ENCODE measurements around the gene CYP4F2.
"Not testable (repeated sequence)": the region's sequence is repeated elsewhere in the genome, so short reads cannot be mapped to it uniquely, and the experiment has no call there.

DNA sequence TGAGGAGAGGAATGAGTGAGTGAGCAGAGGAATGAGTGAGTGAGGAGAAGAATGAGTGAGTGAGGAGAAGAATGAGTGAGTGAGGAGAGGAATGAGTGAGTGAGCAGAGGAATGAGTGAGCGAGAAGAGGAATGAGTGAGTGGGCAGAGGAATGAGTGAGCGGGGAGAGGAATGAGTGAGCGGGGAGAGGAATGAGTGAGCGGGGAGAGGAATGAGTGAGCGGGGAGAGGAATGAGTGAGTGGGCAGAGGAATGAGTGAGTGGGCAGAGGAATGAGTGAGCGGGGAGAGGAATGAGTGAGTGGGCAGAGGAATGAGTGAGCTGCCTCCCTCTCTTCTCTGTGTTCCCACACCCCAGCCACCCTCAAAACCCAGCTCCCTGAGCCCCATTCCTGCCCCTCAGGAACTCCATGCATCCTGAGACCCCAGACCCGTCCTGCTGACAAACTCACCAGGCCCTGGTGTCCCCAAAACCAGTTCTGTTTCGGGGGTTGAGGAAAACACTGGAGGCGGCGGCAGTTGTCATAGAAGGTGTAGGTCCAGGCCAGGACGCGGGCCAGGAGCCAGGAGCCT lies 36.0 kb upstream of the CYP4F2 start:
- TF ChIP-seq CTCF (IDR thresholded peaks at IDR 0.05); RFX5 (IDR thresholded peaks at IDR 0.05; ENCODE audit: low read length); SMC3 (IDR thresholded peaks at IDR 0.05; ENCODE audit: low read depth, low read length): not testable (repeated sequence)

Data from SK-N-SH (cell line).